OCI-LY7 (cell line): ENCODE data around the gene TTF1.

Experiments
- CTCF ChIP-seq: fragments of 200-600 bp; sonication (generic); conservative IDR thresholded peaks from 2 replicates; pipeline ENCODE4 v1.5.1; 2014; ENCODE audit warnings: mild to moderate bottlenecking, antibody characterized with exemption, low read length, moderate library complexity, mixed read lengths
- EZH2phosphoT487 ChIP-seq: fragments of 200-600 bp; sonication (generic); IDR thresholded peaks from 2 replicates; pipeline ENCODE4 v1.6.1; 2018; ENCODE audit warnings: low read depth, borderline replicate concordance, mild to moderate bottlenecking, mixed run types, antibody characterized with exemption, low read length, moderate library complexity, mixed read lengths

GRCh38 chr9:132328580-132328979, 78.1 kb downstream of the TTF1 start:
- no peak for TF ChIP-seq CTCF
- TF ChIP-seq EZH2phosphoT487 = no peak
